ENCODE data around the gene DNAJC17.
A peak's percentile ranks its signal among the peaks of the same experiment; 100 is the strongest.

Gene DNAJC17

GRCh38 chr15:40807028-40807887 is at the start of gene DNAJC17, which contains the start of gene ZFYVE19:
DNAJC17 (minus strand) TSS chr15:40807473; CDS start chr15:40807446, 27 bp downstream.
ZFYVE19 (plus strand) TSS chr15:40807089; CDS start chr15:40807590, 501 bp downstream.
- DNase-seq = peak; percentile 94

- DNase-seq = no peak
Measured at GRCh38 chr15:40856746-40857145, 49.5 kb upstream of the DNAJC17 start.

- DNase-seq = no peak
Measured at GRCh38 chr15:40855706-40856234, 48.5 kb upstream of the DNAJC17 start.

- DNase-seq = no peak
Measured at GRCh38 chr15:40854161-40854560, 46.9 kb upstream of the DNAJC17 start.

GRCh38 chr15:40853241-40853890 is 46.1 kb upstream of the DNAJC17 start:
- no peak for DNase-seq

- DNase-seq = no peak
Measured at GRCh38 chr15:40852529-40852928, 45.3 kb upstream of the DNAJC17 start.

GRCh38 chr15:40850576-40851112 is 43.4 kb upstream of the DNAJC17 start:
- no peak for DNase-seq

- peak; percentile 68 for DNase-seq
Measured at GRCh38 chr15:40847223-40847961, 40.1 kb upstream of the DNAJC17 start.

GRCh38 chr15:40846841-40847222 is 39.6 kb upstream of the DNAJC17 start:
- DNase-seq = no peak

GRCh38 chr15:40845511-40846284 is 38.4 kb upstream of the DNAJC17 start:
- no peak for DNase-seq

GRCh38 chr15:40845036-40845435 is 37.8 kb upstream of the DNAJC17 start:
- no peak for DNase-seq

- DNase-seq = peak; percentile 26
Measured at GRCh38 chr15:40844696-40845030, 37.4 kb upstream of the DNAJC17 start.

GRCh38 chr15:40843885-40844695 is 36.8 kb upstream of the DNAJC17 start, which contains the start of gene SPINT1:
SPINT1 (plus strand) TSS chr15:40844048; CDS start chr15:40844555, 507 bp downstream.
- DNase-seq = no peak

GRCh38 chr15:40843261-40843884 is 36.1 kb upstream of the DNAJC17 start:
- DNase-seq = no peak

- DNase-seq = no peak
Measured at GRCh38 chr15:40841741-40842140, 34.5 kb upstream of the DNAJC17 start.

- DNase-seq = no peak
Measured at GRCh38 chr15:40838756-40839155, 31.5 kb upstream of the DNAJC17 start.

GRCh38 chr15:40836020-40836419 is 28.7 kb upstream of the DNAJC17 start:
- no peak for DNase-seq

- DNase-seq = no peak
Measured at GRCh38 chr15:40832903-40833302, 25.6 kb upstream of the DNAJC17 start.

- no peak for DNase-seq
Measured at GRCh38 chr15:40831861-40832260, 24.6 kb upstream of the DNAJC17 start.

- no peak for DNase-seq
Measured at GRCh38 chr15:40830884-40831283, 23.6 kb upstream of the DNAJC17 start.

GRCh38 chr15:40829115-40829514 is 21.8 kb upstream of the DNAJC17 start:
- DNase-seq = no peak
